H1 (cell line): ENCODE measurements around the gene PTPRCAP. TPM values are rescaled to one million over a fixed set of nuclear protein-coding genes. Genes with fewer than 3 reads are reported as not detected.

ENCODE experiments used
- CBX8 ChIP-seq: fragments of 300-800, 300-1000 bp; sonication (generic); IDR thresholded peaks from 2 replicates; pipeline ENCODE4 v1.7.1; 2016; ENCODE audit warnings: low read depth, low read length, borderline replicate concordance
- CHD1 ChIP-seq: IDR thresholded peaks from 2 replicates; pipeline ENCODE4 v1.6.1; 2012; ENCODE audit warnings: low read depth, low read length, improper control_type of control experiment
- CHD7 ChIP-seq: fragments of 300-600 bp; sonication (generic); IDR thresholded peaks from 2 replicates; pipeline ENCODE4 v1.7.1; 2012; ENCODE audit warnings: low read length, moderate library complexity, mild to moderate bottlenecking, inconsistent platforms; ENCODE audit not compliant: insufficient replicate concordance
- E2F6 ChIP-seq: IDR thresholded peaks from 2 replicates; pipeline ENCODE4 v1.6.1; 2012; ENCODE audit warnings: inconsistent platforms
- HDAC6 ChIP-seq: IDR thresholded peaks from one replicate; pipeline ENCODE4 v1.7.1; 2012; ENCODE audit warnings: low read depth, mild to moderate bottlenecking, inconsistent platforms, low read length, moderate library complexity
- SP1 ChIP-seq: IDR thresholded peaks from 2 replicates; pipeline ENCODE4 v1.6.1; 2011; ENCODE audit warnings: low read depth, low read length
- TEAD4 ChIP-seq: IDR thresholded peaks from 2 replicates; pipeline ENCODE4 v1.6.1; 2012; ENCODE audit warnings: low read depth, low read length, inconsistent platforms, mixed read lengths
- polyA plus RNA-seq, 7 experiments: library from polyadenylated mRNA; depleted of rRNA in 3 of 7; stranded (reverse) in 5 of 7; unstranded in 2 of 7; fragments of >200 nt in 5 of 7; fragments of 200-250 nt in 2 of 7; gene quantifications; 1 replicate in 5 of 7; 2 replicates in 1 of 7; 4 replicates in 1 of 7; pipeline versions ENCODE4 v1.2.1 to v1.2.3, GENCODE V29; 2011 to 2013; ENCODE audit warnings: missing spikeins in 2 of 7, mixed read lengths in 2 of 7
- total RNA-seq: library from RNA; stranded (reverse); fragmentation: NEBNext Ultra II Directional; extraction: Animal tissue kit (Norgen Biotek cat#: 25700); gene quantifications from 2 replicates; pipeline ENCODE4 v1.2.1, GENCODE V29; 2021

Gene PTPRCAP
- total and polyA plus RNA-seq, 2 of the 8 experiments (the other 6 are each of a cell fraction or from before 2014, with no cell fraction given): 0.78 to 6.7 TPM

- TF ChIP-seq CHD7 (no peak), E2F6 (no peak), HDAC6 (no peak), SP1 (no peak), CHD1 (no peak), CBX8 (no peak), TEAD4 (no peak)
Measured at GRCh38 chr11:67464411-67465188, 27.1 kb upstream of the PTPRCAP start (continued).
